Measurements from ENCODE around the gene WSB1.

DNA sequence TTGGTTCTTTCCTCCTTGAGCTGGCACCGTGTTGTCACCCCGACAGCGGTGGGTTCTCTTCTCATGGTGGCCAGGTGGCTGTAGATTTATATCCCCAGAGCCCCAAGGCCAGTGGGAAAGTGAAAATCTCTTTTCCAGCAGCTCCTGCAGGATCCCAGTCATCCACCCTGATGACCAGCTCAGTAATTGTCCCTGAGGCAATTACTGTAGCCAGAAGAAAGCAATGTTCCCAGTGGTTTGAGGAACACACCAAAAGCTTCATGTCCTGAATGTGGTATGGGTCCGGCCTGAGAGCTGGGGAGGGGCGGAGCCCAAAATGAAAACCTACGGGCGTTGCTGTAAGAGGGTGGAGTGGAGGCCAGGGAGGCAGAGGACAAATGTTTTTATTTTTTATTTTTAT, 69.0 kb downstream of the WSB1 start:
- TF ChIP-seq, protein P1, sequence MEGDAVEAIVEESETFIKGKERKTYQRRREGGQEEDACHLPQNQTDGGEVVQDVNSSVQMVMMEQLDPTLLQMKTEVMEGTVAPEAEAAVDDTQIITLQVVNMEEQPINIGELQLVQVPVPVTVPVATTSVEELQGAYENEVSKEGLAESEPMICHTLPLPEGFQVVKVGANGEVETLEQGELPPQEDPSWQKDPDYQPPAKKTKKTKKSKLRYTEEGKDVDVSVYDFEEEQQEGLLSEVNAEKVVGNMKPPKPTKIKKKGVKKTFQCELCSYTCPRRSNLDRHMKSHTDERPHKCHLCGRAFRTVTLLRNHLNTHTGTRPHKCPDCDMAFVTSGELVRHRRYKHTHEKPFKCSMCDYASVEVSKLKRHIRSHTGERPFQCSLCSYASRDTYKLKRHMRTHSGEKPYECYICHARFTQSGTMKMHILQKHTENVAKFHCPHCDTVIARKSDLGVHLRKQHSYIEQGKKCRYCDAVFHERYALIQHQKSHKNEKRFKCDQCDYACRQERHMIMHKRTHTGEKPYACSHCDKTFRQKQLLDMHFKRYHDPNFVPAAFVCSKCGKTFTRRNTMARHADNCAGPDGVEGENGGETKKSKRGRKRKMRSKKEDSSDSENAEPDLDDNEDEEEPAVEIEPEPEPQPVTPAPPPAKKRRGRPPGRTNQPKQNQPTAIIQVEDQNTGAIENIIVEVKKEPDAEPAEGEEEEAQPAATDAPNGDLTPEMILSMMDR (IDR thresholded peaks at IDR 0.05; ENCODE audit: control extremely low read depth in 1 of 3, insufficient read depth in 1 of 3, low read depth in 1 of 3, low read length in 3 of 3) = no peak
- TF ChIP-seq GABPA (IDR thresholded peaks at IDR 0.05; ENCODE audit: borderline replicate concordance, insufficient read depth, low read length) = no peak
- no peak for TF ChIP-seq POLR2AphosphoS5 (IDR thresholded peaks at IDR 0.05; ENCODE audit: low read depth, low read length)
- TF ChIP-seq GTF2F1 (IDR thresholded peaks at IDR 0.05; ENCODE audit: borderline replicate concordance, low read depth, low read length) = no peak
- TF ChIP-seq JUN (IDR thresholded peaks at IDR 0.05; ENCODE audit: low read depth, low read length) = no peak
- TF ChIP-seq EZH2 (IDR thresholded peaks at IDR 0.05; ENCODE audit: low read depth, low read length, severe bottlenecking) = no peak
- TF ChIP-seq KDM5A (IDR thresholded peaks at IDR 0.05; ENCODE audit: low read length) = no peak
- TF ChIP-seq TAF7 (optimal IDR thresholded peaks at IDR 0.05; ENCODE audit: borderline replicate concordance, low read depth, low read length) = no peak
- TF ChIP-seq JUND (IDR thresholded peaks at IDR 0.05; ENCODE audit: low read length) = no peak
- TF ChIP-seq ZNF274 (IDR thresholded peaks at IDR 0.05; ENCODE audit: borderline replicate concordance, extremely low read depth, low read length) = no peak
- no peak for TF ChIP-seq SAP30 (IDR thresholded peaks at IDR 0.05; ENCODE audit: insufficient read depth, insufficient replicate concordance, low read length)
- TF ChIP-seq BRCA1 (IDR thresholded peaks at IDR 0.05; ENCODE audit: low read depth, low read length) = no peak
- TF ChIP-seq EP300 (IDR thresholded peaks at IDR 0.05; ENCODE audit: borderline replicate concordance in 1 of 2, low read depth in 2 of 2, low read length in 2 of 2) = no peak
- no peak for TF ChIP-seq SRF (IDR thresholded peaks at IDR 0.05; ENCODE audit: low read depth, low read length)

Data from H1 (cell line).